Breast epithelium (tissue), 4 donors: ENCODE results near the gene MASP1. TPM values are rescaled to one million over a fixed set of nuclear protein-coding genes. Genes with fewer than 3 reads are reported as not detected.

Experiments used
- DNase-seq, 2 donors: peaks; one replicate each; pipeline ENCODE4 v3.0.0-alpha.2; 2019; ENCODE audit warnings: low spot score in 2 of 2
- H3K27ac ChIP-seq, 2 donors: fragments of 200-600 bp; sonication (generic) in 1 of 2; one replicate each; pipeline ENCODE4 v1.5.1; 2016 to 2019; ENCODE audit warnings: mild to moderate bottlenecking in 1 of 2
- H3K27me3 ChIP-seq, 2 donors: fragments of 200-600 bp; sonication (generic) in 1 of 2; one replicate each; pipeline versions ENCODE4 v1.5.1 to v1.6.0; 2017 to 2019; ENCODE audit warnings: control low read depth in 1 of 2, mild to moderate bottlenecking in 1 of 2
- H3K36me3 ChIP-seq: fragments of 200-600 bp; one replicate; pipeline ENCODE4 v1.5.1; 2019
- H3K4me1 ChIP-seq, 2 donors: fragments of 200-600 bp; sonication (generic); one replicate each; pipeline ENCODE4 v1.5.1; 2016 to 2019; ENCODE audit warnings: control low read depth in 1 of 2
- H3K4me3 ChIP-seq, 3 donors: fragments of 200-600 bp; sonication (generic); 1 replicate in 2 of 3; 2 replicates in 1 of 3; pipeline ENCODE4 v1.5.1; 2016 to 2019; ENCODE audit warnings: mild to moderate bottlenecking in 3 of 3, moderate library complexity in 2 of 3
- H3K9me3 ChIP-seq, 2 donors: fragments of 200-600 bp; sonication (generic) in 1 of 2; one replicate each; pipeline ENCODE4 v1.5.1; 2016 to 2019; ENCODE audit warnings: control low read depth in 1 of 2
- POLR2A ChIP-seq: fragments of 450-650 bp; IDR thresholded peaks from one replicate; pipeline ENCODE4 v1.6.1; 2016; ENCODE audit warnings: antibody characterized with exemption, mild to moderate bottlenecking, moderate library complexity
- POLR2AphosphoS5 ChIP-seq, 3 donors: sonication (generic); formaldehyde crosslinking; IDR thresholded peaks; one replicate each; pipeline ENCODE4 v1.6.1; 2017; ENCODE audit warnings: antibody characterized with exemption in 3 of 3
- intact Hi-C: fragments of 100-400 bp; cut with DNase I; formaldehyde crosslinking; loops from one replicate; pipeline ENCODE4 v1.15.1; 2023; ENCODE audit warnings: low total_unique reads
- total RNA-seq, 3 donors: library from RNA; depleted of rRNA; stranded (reverse); fragments of >200 nt; gene quantifications; one replicate each; pipeline ENCODE4 v1.1.0, GENCODE V29; 2016
- TF ChIP-seq, protein P1 (sequence below), 3 donors: fragments of 450-650 bp; IDR thresholded peaks; one replicate each; pipeline ENCODE4 v1.5.1; 2016 to 2017; ENCODE audit warnings: antibody characterized with exemption in 3 of 3, mild to moderate bottlenecking in 3 of 3, moderate library complexity in 3 of 3

MASP1 gene
- total RNA-seq, 3 donors from 2014 or later: 0.33 to 11.5 (median 1.3) TPM

GRCh38 chr3:187290503-187290902, 1.0 kb downstream of the MASP1 start:
- intact Hi-C loops: no loop called here
- Histone ChIP-seq H3K9me3 (no peaks in the 10 kb centered on the region), H3K27ac (no peak overlapping the region), H3K27me3 (no peaks in the 10 kb centered on the region), H3K4me1 (no peaks in the 10 kb centered on the region), H3K36me3 (no peaks in the 10 kb centered on the region), H3K4me3 (no peak overlapping the region)
- TF ChIP-seq POLR2AphosphoS5 (IDR thresholded peaks at IDR 0.05): no peak
- no peak for TF ChIP-seq POLR2A
- TF ChIP-seq, protein P1, sequence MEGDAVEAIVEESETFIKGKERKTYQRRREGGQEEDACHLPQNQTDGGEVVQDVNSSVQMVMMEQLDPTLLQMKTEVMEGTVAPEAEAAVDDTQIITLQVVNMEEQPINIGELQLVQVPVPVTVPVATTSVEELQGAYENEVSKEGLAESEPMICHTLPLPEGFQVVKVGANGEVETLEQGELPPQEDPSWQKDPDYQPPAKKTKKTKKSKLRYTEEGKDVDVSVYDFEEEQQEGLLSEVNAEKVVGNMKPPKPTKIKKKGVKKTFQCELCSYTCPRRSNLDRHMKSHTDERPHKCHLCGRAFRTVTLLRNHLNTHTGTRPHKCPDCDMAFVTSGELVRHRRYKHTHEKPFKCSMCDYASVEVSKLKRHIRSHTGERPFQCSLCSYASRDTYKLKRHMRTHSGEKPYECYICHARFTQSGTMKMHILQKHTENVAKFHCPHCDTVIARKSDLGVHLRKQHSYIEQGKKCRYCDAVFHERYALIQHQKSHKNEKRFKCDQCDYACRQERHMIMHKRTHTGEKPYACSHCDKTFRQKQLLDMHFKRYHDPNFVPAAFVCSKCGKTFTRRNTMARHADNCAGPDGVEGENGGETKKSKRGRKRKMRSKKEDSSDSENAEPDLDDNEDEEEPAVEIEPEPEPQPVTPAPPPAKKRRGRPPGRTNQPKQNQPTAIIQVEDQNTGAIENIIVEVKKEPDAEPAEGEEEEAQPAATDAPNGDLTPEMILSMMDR (IDR thresholded peaks at IDR 0.05): no peak
- no peak for DNase-seq

GRCh38 chr3:187288855-187289605, 2.5 kb downstream of the MASP1 start:
- DNase-seq: no peak
- H3K27ac ChIP-seq: no peak overlapping the region
- no peak overlapping the region for H3K4me3 ChIP-seq
- intact Hi-C loops: no loop called here
- TF ChIP-seq, protein P1 (IDR thresholded peaks at IDR 0.05): no peak
- TF ChIP-seq POLR2AphosphoS5 (IDR thresholded peaks at IDR 0.05): no peak
- TF ChIP-seq POLR2A: no peak
- no peaks in the 10 kb centered on the region for H3K36me3 ChIP-seq
- H3K9me3 ChIP-seq: no peaks in the 10 kb centered on the region
- no peaks in the 10 kb centered on the region for H3K4me1 ChIP-seq
- no peaks in the 10 kb centered on the region for H3K27me3 ChIP-seq

- H3K9me3 ChIP-seq: no peaks in the 10 kb centered on the region
- intact Hi-C loops: no loop called here
- no peak for DNase-seq
- no peak overlapping the region for H3K27ac ChIP-seq
- H3K4me1 ChIP-seq: no peaks in the 10 kb centered on the region
- H3K36me3 ChIP-seq: no peaks in the 10 kb centered on the region
- H3K4me3 ChIP-seq: no peak overlapping the region
- no peaks in the 10 kb centered on the region for H3K27me3 ChIP-seq
- no peak for TF ChIP-seq POLR2A
- TF ChIP-seq, protein P1 (IDR thresholded peaks at IDR 0.05): no peak
- TF ChIP-seq POLR2AphosphoS5 (IDR thresholded peaks at IDR 0.05): no peak
These were observed 3.2 kb downstream of the MASP1 start for GRCh38 chr3:187288131-187288854.

- no peaks in the 10 kb centered on the region for H3K9me3 ChIP-seq
- H3K4me1 ChIP-seq: no peaks in the 10 kb centered on the region
- intact Hi-C loops: no loop called here
- H3K4me3 ChIP-seq: no peak overlapping the region
- no peak for DNase-seq
- TF ChIP-seq POLR2AphosphoS5 (IDR thresholded peaks at IDR 0.05): no peak
- no peaks in the 10 kb centered on the region for H3K36me3 ChIP-seq
- H3K27me3 ChIP-seq: no peaks in the 10 kb centered on the region
- no peak overlapping the region for H3K27ac ChIP-seq
These were observed 4.3 kb downstream of the MASP1 start for GRCh38 chr3:187287256-187287655.

DNA sequence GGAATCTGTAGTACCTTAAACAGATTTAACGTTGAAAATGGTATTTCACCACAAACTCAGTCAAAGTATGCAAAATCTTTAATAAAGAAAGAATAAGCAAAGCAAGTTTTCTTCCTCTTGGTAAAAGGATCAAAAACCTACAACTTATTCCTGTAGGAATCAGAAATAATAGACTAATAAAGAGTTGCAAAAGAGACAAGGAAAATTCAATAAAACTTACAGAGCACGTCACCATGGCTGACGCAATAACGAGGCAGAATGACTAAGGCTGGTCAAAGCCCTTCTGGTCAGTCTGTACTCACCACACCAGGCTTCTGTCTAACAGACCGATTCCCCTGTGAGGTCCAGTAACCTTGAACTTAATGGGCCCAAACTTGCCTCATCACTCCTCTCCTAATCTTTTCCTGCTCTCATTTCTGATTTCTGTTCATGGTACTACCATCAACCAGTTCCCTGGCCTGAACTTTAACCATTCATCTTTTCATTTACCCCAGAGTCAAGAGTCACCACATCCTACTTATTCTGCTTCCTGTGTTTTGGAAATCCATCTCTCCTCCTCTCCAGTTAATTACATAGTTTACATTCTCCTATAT, 5.0 kb downstream of the MASP1 start:
- no peak overlapping the region for H3K27ac ChIP-seq
- no peak for TF ChIP-seq POLR2AphosphoS5 (IDR thresholded peaks at IDR 0.05)
- TF ChIP-seq POLR2A: no peak
- TF ChIP-seq, protein P1 (IDR thresholded peaks at IDR 0.05): no peak
- H3K9me3 ChIP-seq: no peaks in the 10 kb centered on the region
- no peaks in the 10 kb centered on the region for H3K4me1 ChIP-seq
- no peaks in the 10 kb centered on the region for H3K27me3 ChIP-seq
- no peaks in the 10 kb centered on the region for H3K36me3 ChIP-seq
- DNase-seq: no peak
- no peak overlapping the region for H3K4me3 ChIP-seq
- intact Hi-C loops: no loop called here
